ENCODE measurements around the gene BACH1. TPM values are rescaled to one million over a fixed set of nuclear protein-coding genes. Genes with fewer than 3 reads are reported as not detected.
A peak's percentile ranks its signal among the peaks of the same experiment; 100 is the strongest.
"Not testable (repeated sequence)": the region's sequence is repeated elsewhere in the genome, so short reads cannot be mapped to it uniquely, and the experiment has no call there.

Gene BACH1
- total RNA-seq, 1 donor: 232 TPM

DNA sequence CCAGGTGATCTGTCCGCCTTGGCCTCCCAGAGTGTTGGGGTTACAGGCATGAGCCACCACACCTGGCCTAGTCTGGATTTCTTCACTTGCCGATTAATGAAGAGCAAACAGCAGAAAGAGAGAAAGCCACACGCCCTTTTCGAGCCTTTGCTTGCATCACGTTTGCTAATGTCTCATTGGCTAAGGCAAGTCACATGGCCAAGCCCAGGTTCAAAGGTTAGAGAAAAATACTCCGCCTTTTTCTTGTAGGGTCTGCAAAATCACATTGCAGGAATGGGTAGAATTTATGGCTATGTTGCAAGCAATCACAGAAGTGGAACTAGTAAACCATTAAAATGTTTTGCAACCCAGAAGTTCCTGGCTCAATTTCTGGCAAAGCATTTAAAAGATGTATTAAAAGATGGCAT lies 26.8 kb upstream of the BACH1 start:
- no peaks in the 10 kb centered on the region for H3K9me3 ChIP-seq (ENCODE audit: low read depth, low read length)
- peaks cover 2% of the 10 kb centered on the region for H3K27me3 ChIP-seq (ENCODE audit: insufficient read depth, low read length)
- H3K4me1 ChIP-seq (ENCODE audit: insufficient read depth, low read length): no peaks in the 10 kb centered on the region
- H3K4me3 ChIP-seq (ENCODE audit: low read length): no peak overlapping the region

DNA sequence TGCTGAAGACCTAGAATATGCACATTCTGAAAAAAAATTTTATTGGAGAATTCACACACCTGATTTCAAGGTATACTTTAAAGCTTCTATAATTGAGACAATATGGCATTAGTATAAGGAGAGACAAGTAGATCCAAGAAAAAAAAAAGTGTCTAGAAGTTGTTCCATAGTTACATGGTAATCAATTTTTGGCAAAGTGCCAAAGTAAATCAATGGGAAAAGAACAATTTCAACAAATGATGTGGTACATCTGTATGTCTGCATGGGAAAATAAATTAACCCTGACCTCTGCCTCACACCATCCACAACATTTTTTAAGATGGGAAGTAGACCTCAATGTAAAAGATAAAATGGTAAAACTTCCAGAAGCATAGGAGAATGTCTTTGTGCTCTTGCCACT lies 21.3 kb upstream of the BACH1 start:
- no peak overlapping the region for H3K4me3 ChIP-seq (ENCODE audit: low read length)
- no peaks in the 10 kb centered on the region for H3K9me3 ChIP-seq (ENCODE audit: low read depth, low read length)
- peaks cover 2% of the 10 kb centered on the region for H3K27me3 ChIP-seq (ENCODE audit: insufficient read depth, low read length)
- H3K4me1 ChIP-seq (ENCODE audit: insufficient read depth, low read length): no peaks in the 10 kb centered on the region

DNA sequence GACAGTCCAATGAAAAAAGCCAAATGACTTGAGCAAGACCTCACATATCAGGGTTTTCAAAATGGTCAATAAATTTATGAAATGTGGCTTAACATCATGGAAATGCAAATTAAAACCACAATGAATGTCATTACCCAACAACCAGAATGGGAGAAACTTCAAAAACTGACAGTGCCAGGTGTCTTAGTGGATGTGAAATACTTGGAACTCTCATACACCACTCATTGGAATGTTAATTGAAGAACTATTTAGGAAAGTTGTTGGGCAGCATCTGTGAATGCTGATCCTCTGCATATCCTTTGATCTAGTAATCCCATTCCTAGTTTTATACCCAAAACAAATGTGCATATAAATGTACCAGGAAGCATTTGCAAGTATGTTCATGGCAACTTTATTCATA lies 19.2 kb upstream of the BACH1 start:
- Histone ChIP-seq H3K27me3 (ENCODE audit: insufficient read depth, low read length) (peaks cover 2% of the 10 kb centered on the region), H3K9me3 (ENCODE audit: low read depth, low read length) (no peaks in the 10 kb centered on the region), H3K4me3 (ENCODE audit: low read length) (no peak overlapping the region), H3K4me1 (ENCODE audit: insufficient read depth, low read length) (no peaks in the 10 kb centered on the region)

DNA sequence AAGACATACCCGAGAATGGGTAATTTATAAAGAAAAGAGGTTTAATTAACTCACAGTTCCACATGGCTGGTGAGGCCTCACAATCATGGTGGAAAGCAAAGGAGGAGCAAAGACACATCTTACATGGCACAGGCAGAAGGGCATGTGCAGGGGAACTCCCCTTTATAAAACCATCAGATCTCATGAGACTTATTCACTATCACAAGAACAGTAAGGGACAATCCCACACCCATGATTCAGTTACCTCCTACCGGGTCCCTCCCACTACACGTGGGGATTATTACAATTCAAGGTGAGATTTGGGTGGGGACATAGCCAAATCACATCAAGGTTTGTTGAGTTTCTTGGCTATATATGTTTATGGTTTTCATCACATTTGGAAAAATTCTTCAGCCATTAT lies 16.9 kb upstream of the BACH1 start:
- not testable (repeated sequence) for H3K4me3 ChIP-seq (ENCODE audit: low read length); H3K4me1 ChIP-seq (ENCODE audit: insufficient read depth, low read length); H3K9me3 ChIP-seq (ENCODE audit: low read depth, low read length); H3K27me3 ChIP-seq (ENCODE audit: insufficient read depth, low read length)

DNA sequence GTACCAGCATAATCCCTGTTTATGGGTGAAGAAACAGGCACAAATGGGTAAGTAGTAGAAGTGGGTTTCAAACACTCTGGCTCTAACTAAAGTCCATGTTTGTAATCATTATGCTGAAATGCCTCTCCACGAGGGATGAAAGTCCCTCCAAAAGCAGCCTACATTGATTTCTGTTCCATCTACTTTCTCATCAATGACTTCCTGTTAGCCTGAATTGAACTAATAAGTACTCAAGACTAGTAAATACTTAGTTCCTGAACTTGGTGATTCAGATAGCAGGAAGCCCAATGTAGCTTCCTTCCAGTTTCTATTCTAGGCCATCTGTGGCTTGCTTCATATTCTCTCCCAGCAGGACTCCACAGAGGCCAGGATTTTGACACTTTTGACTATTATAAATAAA lies 11.3 kb upstream of the BACH1 start:
- Histone ChIP-seq H3K27me3 (ENCODE audit: insufficient read depth, low read length) (no peaks in the 10 kb centered on the region), H3K4me3 (ENCODE audit: low read length) (no peak overlapping the region), H3K9me3 (ENCODE audit: low read depth, low read length) (no peaks in the 10 kb centered on the region), H3K4me1 (ENCODE audit: insufficient read depth, low read length) (peaks cover 25% of the 10 kb centered on the region)

DNA sequence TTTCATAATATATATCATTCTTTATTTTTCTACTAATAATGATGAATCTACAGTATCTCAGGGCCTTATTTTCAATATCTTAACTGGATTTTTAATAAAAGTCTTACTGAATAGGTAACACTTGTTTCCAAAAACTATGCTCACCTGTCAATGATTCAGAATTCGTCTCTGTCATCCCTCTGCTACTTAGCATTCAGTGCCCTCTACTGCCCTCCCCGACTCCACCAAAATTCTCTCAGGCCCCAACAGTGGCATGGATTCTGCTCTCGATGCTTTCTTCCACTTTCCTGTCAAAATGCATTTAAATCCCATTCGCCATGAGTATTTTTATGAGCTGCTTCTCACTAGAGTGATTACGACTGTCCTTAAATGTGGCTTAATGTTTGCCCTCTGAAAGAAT lies 10.5 kb upstream of the BACH1 start:
- Histone ChIP-seq H3K9me3 (ENCODE audit: low read depth, low read length) (no peaks in the 10 kb centered on the region), H3K4me3 (ENCODE audit: low read length) (no peak overlapping the region), H3K27me3 (ENCODE audit: insufficient read depth, low read length) (no peaks in the 10 kb centered on the region), H3K4me1 (ENCODE audit: insufficient read depth, low read length) (peaks cover 25% of the 10 kb centered on the region)

DNA sequence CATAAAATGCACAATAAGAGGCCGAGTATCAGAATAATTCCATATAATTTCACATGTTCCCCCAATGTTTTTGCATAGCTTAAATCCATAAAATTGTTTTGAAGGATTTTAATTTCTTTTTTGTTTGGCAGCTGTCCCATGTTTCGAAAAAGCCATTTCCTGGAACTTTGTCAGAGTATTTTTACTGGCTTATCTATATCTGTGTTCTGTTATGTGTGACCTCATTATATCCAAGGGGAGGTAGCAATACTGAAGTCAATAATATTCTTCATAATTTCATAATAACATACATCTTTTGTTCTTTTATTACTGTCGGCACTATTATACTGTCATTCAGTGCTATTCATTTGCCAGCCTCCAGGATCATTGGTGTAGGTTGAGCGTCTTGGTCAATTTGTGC lies 9.4 kb upstream of the BACH1 start:
- Histone ChIP-seq H3K9me3 (ENCODE audit: low read depth, low read length) (no peaks in the 10 kb centered on the region), H3K4me3 (ENCODE audit: low read length) (no peak overlapping the region), H3K4me1 (ENCODE audit: insufficient read depth, low read length) (peaks cover 35% of the 10 kb centered on the region), H3K27me3 (ENCODE audit: insufficient read depth, low read length) (no peaks in the 10 kb centered on the region)

DNA sequence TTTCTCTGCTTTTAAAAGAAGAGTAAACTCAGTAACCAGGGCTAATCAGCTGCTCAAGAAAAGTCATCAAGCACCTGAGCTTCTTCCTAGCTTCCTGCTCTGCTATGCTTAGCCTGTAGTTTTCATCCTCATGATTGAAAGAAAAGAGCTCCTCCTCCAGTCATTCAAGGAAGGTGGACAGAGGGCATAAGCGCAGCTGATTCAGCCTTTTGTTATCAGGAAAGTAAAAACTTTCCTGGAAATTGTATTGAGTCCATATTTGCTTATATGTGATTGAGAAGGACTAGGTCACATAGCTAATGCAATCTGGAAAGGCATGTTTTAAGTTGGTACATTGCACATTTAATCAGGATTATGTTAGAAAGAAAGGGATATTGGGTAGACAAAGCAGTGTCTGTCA lies 8.5 kb upstream of the BACH1 start:
- Histone ChIP-seq H3K4me1 (ENCODE audit: insufficient read depth, low read length) (peaks cover 35% of the 10 kb centered on the region), H3K9me3 (ENCODE audit: low read depth, low read length) (no peaks in the 10 kb centered on the region), H3K4me3 (ENCODE audit: low read length) (no peak overlapping the region), H3K27me3 (ENCODE audit: insufficient read depth, low read length) (no peaks in the 10 kb centered on the region)

DNA sequence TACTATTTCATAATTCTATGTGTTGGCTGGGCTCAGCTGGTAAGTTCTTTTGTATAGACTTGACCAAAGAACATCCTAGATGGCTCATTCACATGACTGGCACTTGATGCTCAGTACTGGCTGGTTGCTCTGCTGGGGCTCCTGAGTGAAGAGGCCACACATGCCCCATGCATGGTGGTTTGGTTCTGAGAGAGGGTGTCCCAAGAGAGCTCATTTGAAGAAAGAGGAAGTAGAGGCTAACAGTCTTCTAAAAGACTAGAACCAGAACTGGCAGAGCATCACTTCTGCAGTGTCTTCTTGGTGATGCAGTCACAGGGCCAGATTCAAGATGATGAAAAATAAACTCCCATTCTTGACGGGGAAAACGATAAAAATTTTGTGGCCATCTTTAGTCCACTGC lies 5.2 kb upstream of the BACH1 start:
- Histone ChIP-seq H3K9me3 (ENCODE audit: low read depth, low read length) (no peaks in the 10 kb centered on the region), H3K27me3 (ENCODE audit: insufficient read depth, low read length) (no peaks in the 10 kb centered on the region), H3K4me1 (ENCODE audit: insufficient read depth, low read length) (peaks cover 34% of the 10 kb centered on the region), H3K4me3 (ENCODE audit: low read length) (no peak overlapping the region)

DNA sequence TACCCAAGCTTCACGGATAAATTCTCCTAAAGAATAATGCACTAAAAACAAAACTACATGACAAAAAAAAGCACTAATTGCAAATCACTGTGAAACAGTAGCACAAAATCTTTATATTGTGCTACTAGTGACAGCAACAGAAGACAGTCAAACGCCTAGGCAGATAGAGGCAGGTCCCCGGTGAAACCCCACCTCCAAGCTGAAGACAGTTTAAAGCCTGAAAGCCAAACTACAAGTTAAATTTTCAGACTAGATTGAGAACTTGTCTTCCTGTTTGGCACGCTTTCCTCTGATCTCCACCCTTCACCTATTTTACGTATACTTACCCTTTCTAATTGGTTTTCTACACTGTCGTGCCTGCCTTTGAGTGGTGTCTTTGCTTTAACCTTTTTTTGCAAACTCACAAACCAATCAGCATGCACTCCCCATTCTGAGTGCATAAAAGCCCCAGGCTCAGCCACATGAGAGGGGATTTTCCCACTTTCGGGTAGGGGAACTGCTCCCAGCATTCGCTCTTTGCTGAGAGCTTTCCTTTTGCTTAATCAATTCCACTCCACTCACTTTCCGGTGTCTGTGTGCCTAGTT lies 3.6 kb upstream of the BACH1 start:
- Histone ChIP-seq H3K9me3 (ENCODE audit: low read depth, low read length) (no peaks in the 10 kb centered on the region), H3K4me3 (ENCODE audit: low read length) (no peak overlapping the region), H3K27me3 (ENCODE audit: insufficient read depth, low read length) (no peaks in the 10 kb centered on the region), H3K4me1 (ENCODE audit: insufficient read depth, low read length) (peaks cover 41% of the 10 kb centered on the region)

DNA sequence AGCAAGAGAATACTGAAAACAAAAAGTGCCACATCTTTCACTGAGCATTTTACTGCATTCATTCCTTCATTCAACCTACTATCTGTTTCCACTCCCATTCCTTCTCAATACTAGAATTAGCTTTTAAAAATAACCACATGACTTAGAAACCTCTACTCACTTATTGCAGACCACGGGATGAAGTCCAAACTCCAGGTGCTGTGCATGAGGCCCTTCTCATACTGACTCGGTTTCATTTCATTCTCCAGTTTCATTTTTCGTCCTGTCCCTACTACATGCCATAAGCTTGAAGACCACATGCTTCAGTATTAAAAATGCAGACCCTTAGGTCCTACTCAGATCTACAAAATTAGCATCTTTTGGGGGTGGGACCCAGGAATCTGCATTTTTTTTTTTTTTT lies 2.3 kb upstream of the BACH1 start:
- H3K9me3 ChIP-seq (ENCODE audit: low read depth, low read length): no peaks in the 10 kb centered on the region

DNA sequence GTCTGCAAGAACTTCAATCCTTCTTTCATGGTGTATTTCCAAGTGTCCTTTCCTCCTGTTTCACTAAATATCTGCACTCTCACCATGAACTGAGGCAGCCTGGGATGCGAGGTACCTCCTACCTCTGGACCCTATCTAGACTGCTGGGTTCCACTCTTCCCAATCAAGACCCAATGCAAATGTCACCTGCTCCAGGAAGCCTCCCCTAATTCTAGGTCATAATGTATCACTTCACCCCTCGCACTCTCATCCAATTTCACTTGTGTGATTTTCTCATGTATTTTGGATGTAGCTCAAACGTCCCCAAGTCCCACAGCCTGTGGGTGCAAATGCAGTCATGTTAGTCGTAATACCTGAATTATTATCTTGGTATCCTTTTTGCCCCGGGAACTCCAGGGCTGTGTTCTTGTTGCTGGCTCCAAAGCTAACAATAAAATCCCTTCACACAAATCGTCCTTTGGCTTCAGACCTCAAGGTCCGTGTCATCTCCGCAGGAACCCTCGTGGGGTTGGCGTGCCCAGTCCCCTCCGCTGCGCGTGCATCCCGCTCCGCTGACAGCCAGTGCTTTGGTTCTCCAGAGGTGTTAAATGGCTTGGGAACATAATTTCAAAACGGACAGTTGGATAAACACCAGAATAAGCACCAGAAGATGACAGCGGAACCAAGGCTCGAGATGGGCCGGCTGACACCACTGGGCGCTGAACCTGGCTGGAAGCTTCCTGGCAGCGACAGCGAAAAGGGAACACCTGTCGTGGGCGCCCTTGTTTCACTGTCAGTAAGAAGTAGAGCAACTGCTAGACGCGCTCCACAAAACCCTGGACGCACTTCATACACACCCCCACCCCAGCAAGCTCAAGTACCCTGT lies 1.0 kb upstream of the BACH1 start:
- Histone ChIP-seq H3K4me3 (ENCODE audit: low read length) (peak overlapping the region; percentile 90), H3K4me1 (ENCODE audit: insufficient read depth, low read length) (peaks cover 66% of the 10 kb centered on the region), H3K9me3 (ENCODE audit: low read depth, low read length) (no peaks in the 10 kb centered on the region), H3K27me3 (ENCODE audit: insufficient read depth, low read length) (no peaks in the 10 kb centered on the region)

More for the DNA sequence above, 2.3 kb upstream of the BACH1 start:
- H3K4me3 ChIP-seq (ENCODE audit: low read length): no peak overlapping the region
- peaks cover 54% of the 10 kb centered on the region for H3K4me1 ChIP-seq (ENCODE audit: insufficient read depth, low read length)
- no peaks in the 10 kb centered on the region for H3K27me3 ChIP-seq (ENCODE audit: insufficient read depth, low read length)

DNA sequence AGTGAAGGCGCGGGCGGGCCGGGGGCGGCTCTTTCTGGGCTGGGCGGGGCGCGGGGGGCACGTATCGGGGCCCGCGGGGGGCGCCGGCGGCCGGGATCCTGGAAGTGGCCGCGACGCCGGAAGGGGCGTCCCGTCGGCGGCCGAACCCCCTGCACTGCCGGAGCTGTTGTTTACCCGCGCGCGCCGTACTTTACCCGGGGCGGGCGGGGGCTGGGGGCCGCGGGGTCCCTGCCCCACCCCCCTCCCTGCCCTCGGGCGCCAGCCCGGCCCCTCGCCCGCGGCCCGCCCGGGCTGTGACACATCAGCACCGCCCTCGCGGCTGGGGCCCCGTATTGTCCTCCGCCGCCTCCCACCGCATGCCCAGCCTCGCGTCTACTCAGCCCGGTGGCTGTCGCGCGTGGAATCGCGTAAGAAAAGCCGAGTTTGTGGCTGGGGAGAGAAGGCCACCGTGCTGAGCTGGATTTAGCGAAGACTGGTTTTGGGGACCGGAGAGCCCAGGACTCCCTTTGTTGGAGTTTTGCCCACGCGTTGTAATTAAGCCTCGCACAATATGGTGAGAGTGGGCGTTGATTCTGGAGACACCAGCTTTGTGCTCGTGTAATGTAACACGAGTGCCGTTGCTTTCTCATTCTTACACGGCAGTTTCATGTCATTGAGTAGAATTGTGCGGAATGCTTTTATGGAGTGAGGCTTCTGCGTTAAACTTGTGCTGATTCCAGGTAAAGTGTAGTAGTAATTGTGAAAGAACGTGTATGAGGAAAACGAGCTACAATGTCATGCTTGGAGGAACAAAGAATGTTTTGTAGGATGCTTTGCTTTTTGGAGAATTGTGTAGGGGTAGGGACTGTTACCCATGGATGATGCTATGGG lies 559 bp downstream of the BACH1 start:
- peak overlapping the region; percentile 90 for H3K4me3 ChIP-seq (ENCODE audit: low read length)
- H3K4me1 ChIP-seq (ENCODE audit: insufficient read depth, low read length): peaks cover 65% of the 10 kb centered on the region
- no peaks in the 10 kb centered on the region for H3K9me3 ChIP-seq (ENCODE audit: low read depth, low read length)
- no peaks in the 10 kb centered on the region for H3K27me3 ChIP-seq (ENCODE audit: insufficient read depth, low read length)

DNA sequence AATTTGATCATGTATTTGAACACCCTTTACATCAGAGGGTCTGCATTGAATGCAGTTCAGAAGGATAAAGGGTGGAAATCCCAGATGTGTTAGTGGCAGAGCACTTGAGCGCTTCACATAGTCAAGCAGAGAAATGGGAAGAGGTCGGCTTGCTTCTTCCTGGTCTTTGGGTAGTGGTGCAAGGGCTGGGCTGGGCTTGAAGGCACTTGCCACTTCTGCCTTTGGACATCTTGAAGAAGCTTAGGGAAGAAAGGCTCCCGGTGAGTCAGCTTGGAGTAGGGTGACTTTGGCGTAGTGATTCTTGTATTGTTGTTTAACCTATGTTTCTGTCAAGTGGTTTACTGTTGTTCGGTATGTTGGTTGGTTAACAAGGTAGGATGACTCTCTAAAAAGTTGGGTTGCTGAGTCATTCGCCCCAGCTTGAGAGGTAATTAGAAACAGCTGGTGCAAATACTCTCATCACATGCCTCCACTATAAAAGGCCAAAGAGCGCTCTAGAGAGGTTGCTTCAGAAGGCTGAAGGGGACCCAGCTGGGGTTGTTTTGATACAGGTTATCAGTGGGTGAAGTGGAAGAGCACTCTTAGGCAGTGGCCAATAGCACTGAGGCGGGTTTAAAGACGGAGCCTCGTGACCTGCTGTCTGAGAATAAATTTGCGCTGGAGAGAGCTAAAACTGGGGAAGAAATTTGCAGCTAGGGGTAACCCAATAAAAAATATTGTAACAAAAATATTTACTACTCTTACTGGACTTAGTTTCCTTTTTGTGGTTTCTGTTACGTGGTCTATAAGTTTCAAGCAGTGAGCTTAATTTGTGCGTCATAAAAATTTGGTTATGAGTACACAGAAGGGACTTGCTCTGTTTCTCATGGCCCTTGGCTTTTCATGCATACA lies 1.4 kb downstream of the BACH1 start:
- Histone ChIP-seq H3K27me3 (ENCODE audit: insufficient read depth, low read length) (no peaks in the 10 kb centered on the region), H3K4me3 (ENCODE audit: low read length) (peak overlapping the region; percentile 90), H3K4me1 (ENCODE audit: insufficient read depth, low read length) (peaks cover 73% of the 10 kb centered on the region)

More for the DNA sequence above, 1.4 kb downstream of the BACH1 start:
- H3K9me3 ChIP-seq (ENCODE audit: low read depth, low read length): no peaks in the 10 kb centered on the region
